HepG2 (cell line): Measurements from ENCODE around the gene PSMB11. TPM values are rescaled to one million over a fixed set of nuclear protein-coding genes. Genes with fewer than 3 reads are reported as not detected.
A peak's percentile ranks its signal among the peaks of the same experiment; 100 is the strongest.

Source experiments
- ATF6 ChIP-seq: sonication (generic); formaldehyde crosslinking; conservative IDR thresholded peaks from 2 replicates; pipeline ENCODE4 v1.4.0; 2020; ENCODE audit warnings: missing genetic modification reagents
- ELF3 ChIP-seq: IDR thresholded peaks from 2 replicates; pipeline ENCODE4 v1.6.1; 2016; ENCODE audit warnings: missing genetic modification reagents, missing compliant biosample characterization
- ESRRA ChIP-seq: sonication (generic); formaldehyde crosslinking; IDR thresholded peaks from 2 replicates; pipeline ENCODE4 v1.5.1; 2020; ENCODE audit warnings: mild to moderate bottlenecking, low read depth, missing genetic modification reagents
- KDM6A ChIP-seq: IDR thresholded peaks from 2 replicates; pipeline ENCODE4 v1.6.1; 2016; ENCODE audit warnings: low read depth
- KMT2B ChIP-seq: IDR thresholded peaks from 2 replicates; pipeline ENCODE4 v1.6.1; 2016; ENCODE audit warnings: missing genetic modification reagents, missing compliant biosample characterization
- MAF1 ChIP-seq: sonication (generic); formaldehyde crosslinking; IDR thresholded peaks from 2 replicates; pipeline ENCODE4 v1.5.0; 2020; ENCODE audit warnings: missing genetic modification reagents, borderline replicate concordance
- MBD4 ChIP-seq: IDR thresholded peaks from 2 replicates; pipeline ENCODE4 v1.6.1; 2012; ENCODE audit warnings: low read length, inconsistent platforms, borderline replicate concordance
- MLX ChIP-seq: IDR thresholded peaks from 2 replicates; pipeline ENCODE4 v1.6.1; 2016
- NBN ChIP-seq: fragments of 450-650 bp; conservative IDR thresholded peaks from 2 replicates; pipeline ENCODE4 v1.6.1; 2017
- NR2F6 ChIP-seq, 2 experiments: IDR thresholded peaks; 2 replicates each; pipeline ENCODE4 v1.6.1; 2016; ENCODE audit warnings: antibody characterized with exemption in 1 of 2, mild to moderate bottlenecking in 1 of 2
- TFAP4 ChIP-seq: sonication (generic); IDR thresholded peaks from 2 replicates; pipeline ENCODE4 v1.6.1; 2016; ENCODE audit warnings: low read depth, borderline replicate concordance
- ZFP36 ChIP-seq: fragments of 150-350 bp; IDR thresholded peaks from 2 replicates; pipeline ENCODE4 v1.6.1; 2018; ENCODE audit warnings: borderline replicate concordance, low read length, low read depth; ENCODE audit not compliant: partially characterized antibody
- ZFP82 ChIP-seq: sonication (generic); formaldehyde crosslinking; IDR thresholded peaks from 2 replicates; pipeline ENCODE4 v1.5.1; 2020; ENCODE audit warnings: mild to moderate bottlenecking, missing genetic modification reagents, borderline replicate concordance
- ZFX ChIP-seq: sonication (generic); formaldehyde crosslinking; IDR thresholded peaks from 2 replicates; pipeline ENCODE4 v1.4.0; 2020; ENCODE audit warnings: mild to moderate bottlenecking, low read depth, missing genetic modification reagents, moderate library complexity
- ZFYVE20 ChIP-seq: sonication (generic); formaldehyde crosslinking; IDR thresholded peaks from 2 replicates; pipeline ENCODE4 v1.8.0; 2023; ENCODE audit warnings: low read depth, mild to moderate bottlenecking, moderate library complexity, missing genetic modification reagents, borderline replicate concordance
- ZMYM2 ChIP-seq: sonication (generic); formaldehyde crosslinking; IDR thresholded peaks from 2 replicates; pipeline ENCODE4 v1.8.0; 2022; ENCODE audit warnings: mild to moderate bottlenecking, missing genetic modification reagents
- ZNF3 ChIP-seq: IDR thresholded peaks from 2 replicates; pipeline ENCODE4 v1.7.0; 2017; ENCODE audit warnings: inconsistent platforms
- ZNF34 ChIP-seq: sonication (generic); formaldehyde crosslinking; IDR thresholded peaks from 2 replicates; pipeline ENCODE4 v1.4.0; 2020; ENCODE audit warnings: mild to moderate bottlenecking, missing genetic modification reagents, borderline replicate concordance
- ZNF7 ChIP-seq: IDR thresholded peaks from 2 replicates; pipeline ENCODE4 v1.6.1; 2016; ENCODE audit warnings: missing biosample characterization, missing genetic modification reagents
- ZNF746 ChIP-seq: sonication (generic); formaldehyde crosslinking; IDR thresholded peaks from 2 replicates; pipeline ENCODE4 v1.8.0; 2022; ENCODE audit warnings: mild to moderate bottlenecking, missing genetic modification reagents
- ZNF773 ChIP-seq: sonication (generic); formaldehyde crosslinking; IDR thresholded peaks from 2 replicates; pipeline ENCODE4 v1.4.0; 2020; ENCODE audit warnings: missing genetic modification reagents, borderline replicate concordance
- ZNF800 ChIP-seq: sonication (generic); formaldehyde crosslinking; IDR thresholded peaks from 2 replicates; pipeline ENCODE4 v1.4.0; 2020; ENCODE audit warnings: missing genetic modification reagents
- polyA plus RNA-seq, 8 experiments: library from polyadenylated mRNA; depleted of rRNA in 3 of 8; stranded (reverse) in 7 of 8; unstranded in 1 of 8; fragments of >200 nt; fragmentation: Illumina TruSeq in 4 of 8; extraction: Trizol in 4 of 8; gene quantifications; 2 replicates each; pipeline versions ENCODE4 v1.2.1 to v1.2.3, GENCODE V29; 2011 to 2016; ENCODE audit warnings: low read depth in 4 of 8, missing spikeins in 1 of 8, mixed read lengths in 1 of 8; ENCODE audit not compliant: insufficient read depth in 1 of 8
- total RNA-seq, 5 experiments: library from RNA; depleted of rRNA; stranded (reverse); fragments of >200 nt; fragmentation: Illumina TruSeq; extraction: Trizol; gene quantifications; 2 replicates each; pipeline ENCODE4 v1.2.3, GENCODE V29; 2016; ENCODE audit warnings: low read depth in 1 of 5
- TF ChIP-seq, protein P1 (sequence below): sonication (generic); formaldehyde crosslinking; IDR thresholded peaks from 2 replicates; pipeline ENCODE4 v1.5.1; 2020; ENCODE audit warnings: missing genetic modification reagents, mild to moderate bottlenecking, borderline replicate concordance
- TF ChIP-seq, protein P2 (sequence below): sonication (generic); formaldehyde crosslinking; IDR thresholded peaks from 2 replicates; pipeline ENCODE4 v1.8.0; 2023; ENCODE audit warnings: mild to moderate bottlenecking, missing genetic modification reagents

The PSMB11 gene
- total and polyA plus RNA-seq, 2 of the 13 experiments (the other 11 are each of a cell fraction or from before 2014, with no cell fraction given): not detected

DNA sequence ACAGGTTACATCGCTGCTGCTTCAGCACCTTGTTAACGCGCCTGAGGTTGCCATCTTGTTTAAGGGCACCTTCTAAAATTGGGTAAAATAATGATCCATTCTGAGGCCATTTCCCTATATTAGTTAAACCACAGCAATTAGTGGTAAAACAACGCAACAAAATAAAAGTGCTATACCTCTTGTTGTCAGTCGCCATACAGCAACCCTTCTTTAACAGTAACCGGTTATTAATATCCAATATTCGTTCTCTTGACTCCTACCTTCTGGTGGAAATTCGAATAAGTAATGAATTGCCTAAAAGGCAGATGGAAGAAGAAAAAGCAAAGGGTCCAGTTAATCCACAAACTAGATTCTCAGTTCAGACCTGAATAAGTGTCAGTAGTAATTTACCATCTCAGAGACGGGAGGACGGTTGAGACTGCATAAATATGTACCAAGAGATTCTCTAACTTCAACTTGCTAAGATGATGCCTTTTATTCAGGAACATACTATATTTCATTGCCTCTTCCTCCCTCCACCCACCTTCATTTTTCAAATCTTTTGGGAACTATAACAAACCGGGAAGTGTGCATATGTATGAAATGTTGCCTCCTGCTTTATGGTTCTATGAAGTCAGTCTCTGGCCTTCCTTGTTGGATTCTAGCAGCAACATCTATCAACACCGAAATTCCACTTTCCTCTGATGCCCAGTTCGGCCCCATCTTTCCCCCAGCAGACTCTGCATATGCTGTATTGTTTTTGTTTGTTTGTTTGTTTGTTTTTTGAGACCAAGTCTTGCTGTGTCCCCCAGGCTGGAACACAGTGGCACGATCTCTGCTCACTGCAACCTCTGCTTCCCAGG is 6.5 kb upstream of the PSMB11 start (continued):
- TF ChIP-seq TFAP4 (no peak), MLX (CRISPR knock-in tag) (no peak), ZNF746 (CRISPR knock-in tag) (no peak), ZNF800 (CRISPR knock-in tag) (peak; percentile 16; the same call in 1 of the 2 replicates), KDM6A (CRISPR knock-in tag) (no peak), MBD4 (no peak), ZNF34 (CRISPR knock-in tag) (no peak), ZFP82 (CRISPR knock-in tag) (no peak), ATF6 (CRISPR knock-in tag) (no peak), ZFX (CRISPR knock-in tag) (no peak), MAF1 (CRISPR knock-in tag) (no peak), KMT2B (CRISPR knock-in tag) (no peak), ZNF3 (CRISPR knock-in tag) (no peak), ZNF773 (CRISPR knock-in tag) (no peak), ESRRA (CRISPR knock-in tag) (no peak), NBN (no peak), NR2F6 (IDR thresholded peaks at IDR 0.05) (0 out of 2 replicates have a peak, but pooled peaks have one; percentile 2), NR2F6 (CRISPR knock-in tag; IDR thresholded peaks at IDR 0.05) (no peak), ZNF7 (CRISPR knock-in tag) (no peak), ZFP36 (peak; percentile 7), ZMYM2 (CRISPR knock-in tag) (no peak), ZFYVE20 (CRISPR knock-in tag) (no peak), ELF3 (CRISPR knock-in tag) (no peak)
- TF ChIP-seq, protein P1, sequence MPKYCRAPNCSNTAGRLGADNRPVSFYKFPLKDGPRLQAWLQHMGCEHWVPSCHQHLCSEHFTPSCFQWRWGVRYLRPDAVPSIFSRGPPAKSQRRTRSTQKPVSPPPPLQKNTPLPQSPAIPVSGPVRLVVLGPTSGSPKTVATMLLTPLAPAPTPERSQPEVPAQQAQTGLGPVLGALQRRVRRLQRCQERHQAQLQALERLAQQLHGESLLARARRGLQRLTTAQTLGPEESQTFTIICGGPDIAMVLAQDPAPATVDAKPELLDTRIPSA (CRISPR knock-in tag): no peak
- TF ChIP-seq, protein P2, sequence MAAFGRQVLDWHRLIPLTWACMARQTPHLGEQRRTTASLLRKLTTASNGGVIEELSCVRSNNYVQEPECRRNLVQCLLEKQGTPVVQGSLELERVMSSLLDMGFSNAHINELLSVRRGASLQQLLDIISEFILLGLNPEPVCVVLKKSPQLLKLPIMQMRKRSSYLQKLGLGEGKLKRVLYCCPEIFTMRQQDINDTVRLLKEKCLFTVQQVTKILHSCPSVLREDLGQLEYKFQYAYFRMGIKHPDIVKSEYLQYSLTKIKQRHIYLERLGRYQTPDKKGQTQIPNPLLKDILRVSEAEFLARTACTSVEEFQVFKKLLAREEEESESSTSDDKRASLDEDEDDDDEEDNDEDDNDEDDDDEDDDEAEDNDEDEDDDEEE (CRISPR knock-in tag): no peak
